HEK293 (cell line): ENCODE results near the gene SGPL1.
"Not testable (repeated sequence)": the region's sequence is repeated elsewhere in the genome, so short reads cannot be mapped to it uniquely, and the experiment has no call there.

ENCODE experiments used
- CTCF ChIA-PET: fragments of 350-600 bp; formaldehyde crosslinking; extraction: SDS; loops from one replicate; lab custom pipeline; 2021; ENCODE audit warnings: antibody characterized with exemption; lab: Yijun Ruan, JAX
- POLR2A ChIA-PET: fragments of 300-600 bp; formaldehyde crosslinking; extraction: SDS; loops from one replicate; lab custom pipeline; 2020; ENCODE audit warnings: antibody characterized with exemption, inconsistent platforms; lab: Yijun Ruan, JAX
- H3K27ac ChIP-seq: fragments of 200-500 bp; sonication (Bioruptor generic); 2 replicates; pipeline ENCODE4 v1.5.1; 2014; ENCODE audit warnings: low read depth, low read length, control low read depth, inconsistent platforms; ENCODE audit errors: extremely low read depth
- H3K36me3 ChIP-seq, 2 experiments: fragments of 200-500 bp in 1 of 2; sonication (Bioruptor generic) in 1 of 2; 1 replicate in 1 of 2; 2 replicates in 1 of 2; pipeline ENCODE4 v1.5.1; 2014 to 2017; ENCODE audit warnings: inconsistent platforms in 2 of 2, low read length in 2 of 2; ENCODE audit not compliant: control insufficient read depth in 2 of 2, insufficient read depth in 1 of 2
- H3K4me1 ChIP-seq: fragments of 200-500 bp; sonication (Bioruptor generic); 2 replicates; pipeline ENCODE4 v1.5.1; 2014; ENCODE audit warnings: mild to moderate bottlenecking, low read length, inconsistent platforms; ENCODE audit not compliant: control insufficient read depth, insufficient read depth
- H3K4me3 ChIP-seq: 2 replicates; pipeline ENCODE4 v1.5.1; 2011; ENCODE audit warnings: low read depth, mild to moderate bottlenecking, control low read depth, low read length, moderate library complexity
- H3K9me3 ChIP-seq: fragments of 200-500 bp; sonication (Bioruptor generic); 2 replicates; pipeline ENCODE4 v1.5.1; 2014; ENCODE audit warnings: low read depth, low read length, inconsistent platforms; ENCODE audit not compliant: control insufficient read depth, insufficient read depth
- GFI1B ChIP-seq: fragments of 450-650 bp; formaldehyde crosslinking; IDR thresholded peaks from 2 replicates; pipeline ENCODE4 v1.5.1; 2016; ENCODE audit warnings: missing biosample characterization, missing genetic modification characterization
- HOXC10 ChIP-seq: sonication (generic); formaldehyde crosslinking; IDR thresholded peaks from 2 replicates; pipeline ENCODE4 v1.8.1; 2023; ENCODE audit warnings: mild to moderate bottlenecking, missing genetic modification reagents
- KLF1 ChIP-seq: fragments of 450-650 bp; formaldehyde crosslinking; IDR thresholded peaks from 2 replicates; pipeline ENCODE4 v1.5.1; 2016; ENCODE audit warnings: missing biosample characterization, missing genetic modification characterization
- KLF10 ChIP-seq: fragments of 450-650 bp; IDR thresholded peaks from 2 replicates; pipeline ENCODE4 v1.5.1; 2018; ENCODE audit warnings: missing biosample characterization, mild to moderate bottlenecking, missing genetic modification characterization
- KLF9 ChIP-seq: fragments of 450-650 bp; formaldehyde crosslinking; IDR thresholded peaks from 2 replicates; pipeline ENCODE4 v1.5.1; 2016; ENCODE audit warnings: missing biosample characterization, missing genetic modification characterization, low read depth
- TRIM28 ChIP-seq: IDR thresholded peaks from 2 replicates; pipeline ENCODE4 v1.6.1; 2011; ENCODE audit warnings: low read length, control low read depth, borderline replicate concordance
- ZBTB21 ChIP-seq: fragments of 450-650 bp; formaldehyde crosslinking; IDR thresholded peaks from 2 replicates; pipeline ENCODE4 v1.5.1; 2017; ENCODE audit warnings: missing biosample characterization, missing genetic modification characterization
- ZBTB48 ChIP-seq: fragments of 450-650 bp; formaldehyde crosslinking; IDR thresholded peaks from 2 replicates; pipeline ENCODE4 v1.5.1; 2016; ENCODE audit warnings: missing biosample characterization, missing genetic modification characterization
- ZBTB8A ChIP-seq: fragments of 450-650 bp; formaldehyde crosslinking; IDR thresholded peaks from 2 replicates; pipeline ENCODE4 v1.5.1; 2016; ENCODE audit warnings: missing biosample characterization, missing genetic modification characterization
- ZNF184 ChIP-seq: fragments of 450-650 bp; IDR thresholded peaks from 2 replicates; pipeline ENCODE4 v1.5.1; 2018; ENCODE audit warnings: missing biosample characterization, mild to moderate bottlenecking, missing genetic modification characterization
- ZNF214 ChIP-seq: fragments of 450-650 bp; formaldehyde crosslinking; IDR thresholded peaks from 2 replicates; pipeline ENCODE4 v1.5.1; 2017; ENCODE audit warnings: missing biosample characterization, mild to moderate bottlenecking, missing genetic modification characterization, borderline replicate concordance
- ZNF23 ChIP-seq: fragments of 450-650 bp; formaldehyde crosslinking; IDR thresholded peaks from 2 replicates; pipeline ENCODE4 v1.5.1; 2016; ENCODE audit warnings: missing biosample characterization, missing genetic modification characterization, borderline replicate concordance
- ZNF354C ChIP-seq: fragments of 450-650 bp; formaldehyde crosslinking; IDR thresholded peaks from 2 replicates; pipeline ENCODE4 v1.5.1; 2016; ENCODE audit warnings: missing biosample characterization, missing genetic modification characterization, low read depth, borderline replicate concordance
- ZNF449 ChIP-seq: fragments of 450-650 bp; formaldehyde crosslinking; IDR thresholded peaks from 2 replicates; pipeline ENCODE4 v1.5.1; 2017; ENCODE audit warnings: missing biosample characterization, mild to moderate bottlenecking, missing genetic modification characterization, moderate library complexity
- ZNF510 ChIP-seq: fragments of 450-650 bp; formaldehyde crosslinking; IDR thresholded peaks from 2 replicates; pipeline ENCODE4 v1.5.1; 2018; ENCODE audit warnings: mild to moderate bottlenecking, missing genetic modification characterization, missing biosample characterization; ENCODE audit not compliant: insufficient replicate concordance
- ZNF561 ChIP-seq: fragments of 450-650 bp; IDR thresholded peaks from 2 replicates; pipeline ENCODE4 v1.5.1; 2018; ENCODE audit warnings: missing biosample characterization, missing genetic modification characterization, borderline replicate concordance
- ZNF624 ChIP-seq: fragments of 450-650 bp; formaldehyde crosslinking; IDR thresholded peaks from 2 replicates; pipeline ENCODE4 v1.5.1; 2017; ENCODE audit warnings: missing biosample characterization, missing genetic modification characterization
- ZNF639 ChIP-seq: fragments of 450-650 bp; formaldehyde crosslinking; IDR thresholded peaks from 2 replicates; pipeline ENCODE4 v1.5.1; 2016; ENCODE audit warnings: missing biosample characterization, missing genetic modification characterization
- ZNF660 ChIP-seq: fragments of 450-650 bp; IDR thresholded peaks from 2 replicates; pipeline ENCODE4 v1.5.1; 2018; ENCODE audit warnings: missing biosample characterization, mild to moderate bottlenecking, missing genetic modification characterization
- ZSCAN16 ChIP-seq: fragments of 450-650 bp; formaldehyde crosslinking; IDR thresholded peaks from 2 replicates; pipeline ENCODE4 v1.5.1; 2016; ENCODE audit warnings: missing biosample characterization, missing genetic modification characterization
- ZSCAN23 ChIP-seq: fragments of 450-650 bp; formaldehyde crosslinking; IDR thresholded peaks from 2 replicates; pipeline ENCODE4 v1.5.1; 2016; ENCODE audit warnings: missing biosample characterization, missing genetic modification characterization
- TF ChIP-seq, protein P1 (sequence below): fragments of 450-650 bp; formaldehyde crosslinking; IDR thresholded peaks from 2 replicates; pipeline ENCODE4 v1.5.1; 2016; ENCODE audit warnings: missing biosample characterization, missing genetic modification characterization
- TF ChIP-seq, protein P2 (sequence below): fragments of 450-650 bp; formaldehyde crosslinking; IDR thresholded peaks from 2 replicates; pipeline ENCODE4 v1.5.1; 2016; ENCODE audit warnings: missing biosample characterization, missing genetic modification characterization
- TF ChIP-seq, protein P3 (sequence below): fragments of 450-650 bp; formaldehyde crosslinking; IDR thresholded peaks from 2 replicates; pipeline ENCODE4 v1.5.1; 2017; ENCODE audit warnings: missing biosample characterization, missing genetic modification characterization

Gene SGPL1

DNA sequence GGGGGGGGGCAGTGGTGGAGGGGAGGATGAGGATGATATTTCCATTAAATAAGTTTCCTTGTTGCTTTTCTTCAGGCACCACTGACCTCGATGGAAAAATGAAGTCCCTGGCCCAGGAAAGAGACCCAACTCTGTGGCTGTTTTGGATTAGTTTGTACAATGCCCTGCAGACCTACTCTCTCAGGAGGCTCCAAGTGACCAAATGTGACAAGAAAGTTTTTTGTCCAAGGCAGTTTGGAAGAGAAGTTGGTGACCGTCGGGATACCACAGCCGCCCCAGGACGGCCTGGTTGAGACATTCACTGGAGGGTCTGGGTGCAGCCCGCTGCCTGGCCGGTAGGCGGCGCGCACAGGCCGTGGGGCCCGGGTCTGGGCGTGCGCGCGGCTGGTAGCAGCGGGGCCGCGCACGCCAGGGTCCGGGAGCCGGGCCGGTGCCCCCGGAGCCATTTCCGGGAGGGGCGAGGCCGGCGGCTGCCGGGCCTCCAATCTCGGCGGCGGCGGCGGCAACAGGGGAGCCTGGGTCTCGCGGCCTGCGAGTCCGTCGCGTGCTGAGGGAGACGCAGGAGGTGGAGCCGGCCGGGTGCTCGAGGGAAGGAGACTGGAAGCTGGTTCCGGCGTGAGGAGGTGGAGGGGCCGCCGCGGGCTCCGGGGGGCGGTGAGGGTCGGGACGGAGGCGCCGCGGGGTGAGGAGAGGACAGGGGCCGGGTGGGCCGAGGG is at the start of gene SGPL1 (continued):
- 0 out of 2 replicates have a peak, but pooled peaks have one; percentile 42 for TF ChIP-seq GFI1B (tag by site-specific recombination)
- no peak for TF ChIP-seq TRIM28
- TF ChIP-seq, protein P1, sequence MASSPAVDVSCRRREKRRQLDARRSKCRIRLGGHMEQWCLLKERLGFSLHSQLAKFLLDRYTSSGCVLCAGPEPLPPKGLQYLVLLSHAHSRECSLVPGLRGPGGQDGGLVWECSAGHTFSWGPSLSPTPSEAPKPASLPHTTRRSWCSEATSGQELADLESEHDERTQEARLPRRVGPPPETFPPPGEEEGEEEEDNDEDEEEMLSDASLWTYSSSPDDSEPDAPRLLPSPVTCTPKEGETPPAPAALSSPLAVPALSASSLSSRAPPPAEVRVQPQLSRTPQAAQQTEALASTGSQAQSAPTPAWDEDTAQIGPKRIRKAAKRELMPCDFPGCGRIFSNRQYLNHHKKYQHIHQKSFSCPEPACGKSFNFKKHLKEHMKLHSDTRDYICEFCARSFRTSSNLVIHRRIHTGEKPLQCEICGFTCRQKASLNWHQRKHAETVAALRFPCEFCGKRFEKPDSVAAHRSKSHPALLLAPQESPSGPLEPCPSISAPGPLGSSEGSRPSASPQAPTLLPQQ (tag by site-specific recombination) = 0 out of 2 replicates have a peak, but pooled peaks have one; percentile 33
- no peak for TF ChIP-seq ZNF624
- TF ChIP-seq ZSCAN16 (tag by site-specific recombination) = no peak
- peak; percentile 63; the same call in 1 of the 2 replicates for TF ChIP-seq ZNF561 (tag by site-specific recombination)
- no peak for TF ChIP-seq ZSCAN23 (tag by site-specific recombination)
- TF ChIP-seq, protein P2, sequence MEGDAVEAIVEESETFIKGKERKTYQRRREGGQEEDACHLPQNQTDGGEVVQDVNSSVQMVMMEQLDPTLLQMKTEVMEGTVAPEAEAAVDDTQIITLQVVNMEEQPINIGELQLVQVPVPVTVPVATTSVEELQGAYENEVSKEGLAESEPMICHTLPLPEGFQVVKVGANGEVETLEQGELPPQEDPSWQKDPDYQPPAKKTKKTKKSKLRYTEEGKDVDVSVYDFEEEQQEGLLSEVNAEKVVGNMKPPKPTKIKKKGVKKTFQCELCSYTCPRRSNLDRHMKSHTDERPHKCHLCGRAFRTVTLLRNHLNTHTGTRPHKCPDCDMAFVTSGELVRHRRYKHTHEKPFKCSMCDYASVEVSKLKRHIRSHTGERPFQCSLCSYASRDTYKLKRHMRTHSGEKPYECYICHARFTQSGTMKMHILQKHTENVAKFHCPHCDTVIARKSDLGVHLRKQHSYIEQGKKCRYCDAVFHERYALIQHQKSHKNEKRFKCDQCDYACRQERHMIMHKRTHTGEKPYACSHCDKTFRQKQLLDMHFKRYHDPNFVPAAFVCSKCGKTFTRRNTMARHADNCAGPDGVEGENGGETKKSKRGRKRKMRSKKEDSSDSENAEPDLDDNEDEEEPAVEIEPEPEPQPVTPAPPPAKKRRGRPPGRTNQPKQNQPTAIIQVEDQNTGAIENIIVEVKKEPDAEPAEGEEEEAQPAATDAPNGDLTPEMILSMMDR (tag by site-specific recombination) = peak; percentile 59; the same call in 1 of the 2 replicates
- TF ChIP-seq ZBTB48 (tag by site-specific recombination) = 0 out of 2 replicates have a peak, but pooled peaks have one; percentile 12
- TF ChIP-seq ZNF184 (tag by site-specific recombination) = 0 out of 2 replicates have a peak, but pooled peaks have one; percentile 60
- no peak for TF ChIP-seq ZNF214
- no peak for TF ChIP-seq ZBTB21 (tag by site-specific recombination)
- peak; percentile 83 for TF ChIP-seq ZNF660 (tag by site-specific recombination)
- TF ChIP-seq ZNF354C (tag by site-specific recombination) = no peak
- no peak for TF ChIP-seq HOXC10 (CRISPR knock-in tag)
- no peak for TF ChIP-seq KLF1
- TF ChIP-seq, protein P3, sequence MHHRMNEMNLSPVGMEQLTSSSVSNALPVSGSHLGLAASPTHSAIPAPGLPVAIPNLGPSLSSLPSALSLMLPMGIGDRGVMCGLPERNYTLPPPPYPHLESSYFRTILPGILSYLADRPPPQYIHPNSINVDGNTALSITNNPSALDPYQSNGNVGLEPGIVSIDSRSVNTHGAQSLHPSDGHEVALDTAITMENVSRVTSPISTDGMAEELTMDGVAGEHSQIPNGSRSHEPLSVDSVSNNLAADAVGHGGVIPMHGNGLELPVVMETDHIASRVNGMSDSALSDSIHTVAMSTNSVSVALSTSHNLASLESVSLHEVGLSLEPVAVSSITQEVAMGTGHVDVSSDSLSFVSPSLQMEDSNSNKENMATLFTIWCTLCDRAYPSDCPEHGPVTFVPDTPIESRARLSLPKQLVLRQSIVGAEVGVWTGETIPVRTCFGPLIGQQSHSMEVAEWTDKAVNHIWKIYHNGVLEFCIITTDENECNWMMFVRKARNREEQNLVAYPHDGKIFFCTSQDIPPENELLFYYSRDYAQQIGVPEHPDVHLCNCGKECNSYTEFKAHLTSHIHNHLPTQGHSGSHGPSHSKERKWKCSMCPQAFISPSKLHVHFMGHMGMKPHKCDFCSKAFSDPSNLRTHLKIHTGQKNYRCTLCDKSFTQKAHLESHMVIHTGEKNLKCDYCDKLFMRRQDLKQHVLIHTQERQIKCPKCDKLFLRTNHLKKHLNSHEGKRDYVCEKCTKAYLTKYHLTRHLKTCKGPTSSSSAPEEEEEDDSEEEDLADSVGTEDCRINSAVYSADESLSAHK (tag by site-specific recombination) = no peak

- CTCF ChIA-PET = interaction anchor here (0.6 to 1.0 kb wide), 4 partner anchors 9 to 225 kb away, joined by 3 read pairs; no protein-coding TSS in a partner anchor
- H3K4me3 ChIP-seq, POLR2A ChIA-PET, H3K4me1 ChIP-seq, H3K36me3 ChIP-seq, H3K27ac ChIP-seq, H3K9me3 ChIP-seq: not testable (repeated sequence)
Measured at GRCh38 chr10:70768026-70768685, 47.6 kb upstream of the SGPL1 start.

DNA sequence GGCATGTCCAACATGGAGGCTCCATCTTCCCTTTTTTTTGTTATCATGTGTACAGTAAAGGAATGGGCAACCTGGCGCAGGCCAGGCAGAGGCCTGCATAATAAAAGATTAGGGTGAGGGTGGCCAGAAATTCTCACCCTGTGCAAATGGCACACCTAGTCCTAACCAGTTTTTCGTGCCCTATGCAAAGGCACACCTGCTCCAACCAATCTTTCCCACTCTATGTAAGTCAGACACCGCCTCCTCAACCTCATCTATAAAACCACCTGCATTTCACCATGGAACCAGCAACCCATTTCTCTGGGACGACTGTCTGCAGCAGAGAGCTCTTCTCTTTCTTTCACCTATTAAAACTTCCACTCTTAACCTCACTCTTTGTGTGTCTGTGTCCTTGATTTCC is 46.6 kb upstream of the SGPL1 start:
- H3K36me3 ChIP-seq = no peaks in the 10 kb centered on the region
- no peak overlapping the region for H3K4me3 ChIP-seq
- CTCF ChIA-PET = interaction anchor here (0.7 to 1.0 kb wide), 2 partner anchors 10 to 226 kb away, joined by 3 read pairs; no protein-coding TSS in a partner anchor
- H3K27ac ChIP-seq = no peak overlapping the region
- no peaks in the 10 kb centered on the region for H3K9me3 ChIP-seq
- POLR2A ChIA-PET = no interaction called here
- H3K4me1 ChIP-seq = no peaks in the 10 kb centered on the region
- TF ChIP-seq KLF10 = no peak
- TF ChIP-seq ZNF639 (tag by site-specific recombination) = no peak
- TF ChIP-seq ZNF510 = no peak
- TF ChIP-seq ZBTB8A = no peak
- TF ChIP-seq KLF9 (tag by site-specific recombination) = no peak
- no peak for TF ChIP-seq ZNF449 (tag by site-specific recombination)
- no peak for TF ChIP-seq ZNF23 (tag by site-specific recombination)
